Activated CD8-positive, alpha-beta memory T cell treated with anti-CD3 and anti-CD28 coated beads, Interleukin-2, amount 50 U/mL, for 4 hours (primary cell): ENCODE data around the gene PADI6.
"Not testable (repeated sequence)": the region's sequence is repeated elsewhere in the genome, so short reads cannot be mapped to it uniquely, and the experiment has no call there.

Experiments
- DNase-seq: peaks from one replicate; pipeline ENCODE4 v3.0.0-alpha.2; 2020

Gene PADI6

GRCh38 chr1:17405898-17406759 is 34.1 kb downstream of the PADI6 start:
- DNase-seq = peak; percentile 42

DNA sequence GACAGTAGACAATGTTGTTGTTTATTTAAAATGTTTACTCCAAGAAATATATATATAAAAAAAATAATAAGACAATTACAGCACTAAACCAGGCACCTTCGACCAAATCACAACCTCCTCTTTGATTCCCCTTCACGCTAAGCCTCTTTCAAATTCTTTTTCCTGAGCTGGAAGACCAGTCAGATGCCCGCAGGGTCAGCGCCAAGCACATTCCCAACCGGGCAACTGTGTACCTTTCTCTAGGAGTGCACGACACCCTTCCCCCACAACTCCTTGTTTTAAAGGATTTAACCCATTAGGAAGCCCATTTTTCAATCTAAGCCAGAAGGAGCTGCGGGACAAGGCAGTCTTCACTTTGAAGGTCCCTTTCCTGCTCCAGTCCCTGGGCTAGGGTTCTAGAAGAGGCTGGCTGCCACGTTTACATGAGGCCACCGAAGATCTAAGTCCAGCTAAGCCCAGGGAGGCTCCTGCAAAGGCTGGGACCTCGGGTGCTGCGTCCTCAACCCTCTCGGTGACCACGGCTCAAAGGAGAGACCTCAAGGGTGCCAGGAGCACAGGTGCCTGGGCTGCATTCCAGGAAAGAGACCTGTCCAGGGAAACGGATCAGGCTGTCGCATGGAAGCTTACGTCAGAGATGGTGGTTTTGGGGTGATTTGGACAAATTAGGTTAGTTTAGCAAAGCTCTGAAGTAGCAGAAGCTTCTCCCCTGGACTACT is 34.9 kb downstream of the PADI6 start:
- not testable (repeated sequence) for DNase-seq

DNA sequence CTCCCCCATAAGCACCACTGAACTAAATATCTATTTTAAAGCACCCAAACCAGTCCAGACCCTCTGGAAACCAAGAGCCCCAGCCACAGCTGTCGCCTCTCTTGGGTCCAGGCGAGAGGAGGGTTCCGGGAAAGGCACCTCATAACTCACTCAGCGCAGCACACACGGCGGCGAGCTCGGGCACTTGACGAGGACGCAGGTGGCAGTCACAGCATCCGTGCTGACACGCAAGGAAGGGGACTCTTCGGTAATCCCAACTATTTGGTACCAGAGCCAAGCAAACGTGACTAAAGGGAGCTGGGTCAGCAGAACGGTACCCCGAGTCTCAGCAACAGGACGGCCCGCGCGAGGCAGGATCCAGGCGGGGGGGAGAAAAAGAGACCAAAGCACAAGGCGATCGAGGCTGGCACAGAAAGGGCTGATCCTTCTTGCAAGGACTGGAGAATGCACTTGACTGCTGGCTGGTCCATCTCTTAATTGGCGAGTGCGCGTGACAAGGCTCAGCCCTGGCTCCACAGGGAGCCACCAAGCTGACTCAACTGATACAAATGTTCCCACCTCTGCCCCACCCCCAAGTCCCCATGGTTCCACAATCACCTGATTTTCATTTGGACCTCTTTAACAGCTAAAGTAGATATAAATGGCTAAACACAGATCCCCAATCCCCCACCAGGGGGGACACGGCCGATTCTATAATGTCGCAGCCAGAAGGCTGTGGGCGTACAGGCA is 36.0 kb downstream of the PADI6 start:
- DNase-seq = not testable (repeated sequence)

GRCh38 chr1:17409391-17409811 is 37.4 kb downstream of the PADI6 start:
- DNase-seq = no peak

DNA sequence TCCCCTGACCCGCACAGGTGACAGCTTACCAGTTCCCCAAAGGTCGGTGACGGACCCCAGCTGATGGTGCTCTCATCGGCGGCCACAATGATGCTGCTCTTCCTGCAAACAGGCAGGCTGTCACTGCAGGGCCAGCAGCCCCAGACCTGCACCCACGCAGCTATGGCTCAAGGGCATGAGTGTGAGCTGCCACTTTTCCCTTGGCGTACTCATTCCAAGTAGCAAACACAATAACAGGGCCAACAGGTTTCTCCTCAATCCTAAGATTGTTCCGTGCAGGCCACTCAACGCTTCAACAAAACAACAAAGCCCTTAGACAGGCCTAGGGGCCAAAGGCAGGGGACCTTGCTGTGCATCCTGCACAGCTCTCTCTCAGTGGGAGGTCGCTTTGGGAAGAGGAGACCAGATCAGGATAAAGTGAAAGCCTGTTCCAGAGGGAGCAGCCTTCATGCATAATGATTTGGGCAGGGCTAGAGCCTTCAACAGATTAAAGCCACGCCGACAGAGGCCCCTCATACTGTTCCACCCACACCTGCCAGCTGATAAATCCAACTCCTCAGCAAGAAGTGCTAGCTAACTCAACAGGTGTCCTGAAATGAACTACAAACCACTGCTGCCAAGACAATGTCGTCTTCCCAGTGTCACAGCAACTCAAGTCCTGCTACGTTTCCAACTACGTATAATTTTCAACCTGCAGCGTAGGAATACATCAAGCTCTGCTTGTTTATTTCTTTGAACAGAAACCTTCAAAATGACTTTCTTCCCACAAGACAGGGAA is 40.3 kb downstream of the PADI6 start:
- DNase-seq = no peak

DNA sequence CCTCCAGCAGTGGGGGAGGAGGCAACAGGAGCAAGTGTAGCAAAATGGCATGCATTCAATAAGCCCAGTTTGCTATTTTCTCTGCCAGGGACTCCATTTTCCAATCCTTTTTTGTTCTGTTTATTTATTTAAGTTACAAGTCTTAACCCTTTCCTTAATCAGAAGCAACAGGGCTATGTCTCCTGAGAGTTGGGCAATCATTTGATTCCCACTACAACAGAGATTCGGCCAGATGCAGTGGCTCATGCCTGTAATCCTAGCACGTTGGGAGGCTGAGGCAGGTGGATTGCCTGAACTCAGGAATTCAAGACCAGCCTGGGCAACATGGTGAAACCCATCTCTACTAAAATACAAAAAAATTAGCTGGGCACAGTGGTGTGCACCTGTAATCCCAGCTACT is 42.0 kb downstream of the PADI6 start:
- no peak for DNase-seq

GRCh38 chr1:17416389-17416788 is 44.4 kb downstream of the PADI6 start:
- DNase-seq = no peak

GRCh38 chr1:17419626-17420328 is 47.8 kb downstream of the PADI6 start:
- peak; percentile 73 for DNase-seq

DNA sequence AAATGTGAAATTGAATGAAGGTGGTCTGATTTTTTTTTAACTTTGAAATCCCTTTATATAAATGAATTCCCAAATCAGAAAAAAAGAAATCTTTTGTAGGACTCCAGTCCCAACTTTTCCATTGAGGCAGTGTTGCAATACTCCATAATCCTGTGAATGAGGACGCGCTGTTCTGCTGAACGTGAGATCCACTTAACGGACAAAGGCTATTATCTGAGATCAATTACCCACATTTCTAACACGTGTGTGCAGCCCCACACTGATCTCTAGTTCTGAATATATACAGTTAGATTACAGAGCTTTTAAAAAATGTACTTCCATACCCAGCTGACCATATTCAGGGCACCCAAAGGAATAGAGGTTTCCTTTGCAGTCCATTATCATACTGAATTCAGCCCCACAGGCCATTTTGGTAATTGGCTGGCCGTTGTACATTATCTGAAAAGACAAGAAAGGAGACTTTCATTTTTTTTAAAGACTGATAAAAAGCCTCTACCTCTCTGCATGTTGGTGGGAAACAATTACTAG is 48.5 kb downstream of the PADI6 start:
- DNase-seq = no peak

GRCh38 chr1:17422461-17422860 is 50.5 kb downstream of the PADI6 start:
- no peak for DNase-seq

DNA sequence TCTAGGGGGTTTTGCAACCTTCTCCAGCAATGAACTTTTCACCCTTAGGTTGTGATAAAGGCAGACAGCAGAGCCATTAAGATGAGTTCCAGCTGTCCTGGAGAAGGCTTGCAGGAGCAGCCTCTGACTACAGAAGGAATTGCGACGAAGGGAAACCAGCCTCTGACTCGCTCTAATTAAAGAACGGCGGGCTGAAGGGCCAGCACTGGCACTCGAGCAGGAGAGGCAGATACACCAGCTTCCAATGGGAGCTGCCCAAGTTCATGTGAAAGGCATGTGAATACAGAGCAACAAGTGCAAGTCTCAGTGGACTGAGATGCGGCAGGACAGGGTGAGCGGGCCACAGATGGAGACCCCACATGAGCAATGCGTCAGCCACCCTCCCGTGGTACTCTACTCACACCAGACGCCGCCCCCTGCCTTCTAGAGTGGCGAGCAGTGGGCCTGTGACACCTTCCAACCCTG is 51.8 kb downstream of the PADI6 start:
- DNase-seq = no peak

DNA sequence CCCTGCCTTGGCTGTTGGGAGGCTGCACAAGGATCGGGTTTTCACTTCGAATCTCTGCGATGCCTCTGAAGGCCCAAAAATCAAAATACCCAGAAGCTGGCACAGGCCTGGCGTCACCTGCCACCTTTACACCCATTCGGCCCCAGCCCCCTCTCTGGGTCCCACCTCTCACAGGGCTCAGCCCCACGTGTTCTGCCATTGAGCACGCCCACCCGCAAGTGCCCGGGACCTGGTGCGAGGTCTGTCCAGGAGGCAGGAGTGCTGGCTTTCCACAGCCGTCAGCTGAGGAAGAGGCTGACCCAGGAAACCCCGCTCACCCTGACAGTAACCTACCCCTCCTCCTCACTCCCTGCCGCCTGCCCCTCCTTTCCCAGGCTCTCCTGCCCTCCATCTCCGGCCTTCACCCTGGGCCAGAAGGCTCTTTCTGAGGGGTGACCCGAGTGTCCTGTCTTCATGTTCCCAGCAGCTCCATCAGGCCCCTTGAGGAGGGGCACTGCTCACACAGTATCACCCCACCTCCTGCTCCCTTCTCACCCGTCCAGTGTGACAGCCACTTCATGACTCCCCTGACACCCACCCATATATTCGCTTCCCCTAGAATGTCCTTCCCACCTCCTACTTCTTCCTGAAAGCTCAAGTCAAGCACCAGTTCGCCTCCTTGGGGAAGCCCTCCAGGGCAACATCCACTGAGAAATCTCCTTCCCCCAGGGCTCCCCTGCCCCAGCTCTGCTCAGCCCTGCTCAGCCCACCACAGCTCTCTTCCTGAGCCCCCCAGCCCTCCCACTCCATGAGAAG is 54.0 kb downstream of the PADI6 start:
- DNase-seq = no peak

DNA sequence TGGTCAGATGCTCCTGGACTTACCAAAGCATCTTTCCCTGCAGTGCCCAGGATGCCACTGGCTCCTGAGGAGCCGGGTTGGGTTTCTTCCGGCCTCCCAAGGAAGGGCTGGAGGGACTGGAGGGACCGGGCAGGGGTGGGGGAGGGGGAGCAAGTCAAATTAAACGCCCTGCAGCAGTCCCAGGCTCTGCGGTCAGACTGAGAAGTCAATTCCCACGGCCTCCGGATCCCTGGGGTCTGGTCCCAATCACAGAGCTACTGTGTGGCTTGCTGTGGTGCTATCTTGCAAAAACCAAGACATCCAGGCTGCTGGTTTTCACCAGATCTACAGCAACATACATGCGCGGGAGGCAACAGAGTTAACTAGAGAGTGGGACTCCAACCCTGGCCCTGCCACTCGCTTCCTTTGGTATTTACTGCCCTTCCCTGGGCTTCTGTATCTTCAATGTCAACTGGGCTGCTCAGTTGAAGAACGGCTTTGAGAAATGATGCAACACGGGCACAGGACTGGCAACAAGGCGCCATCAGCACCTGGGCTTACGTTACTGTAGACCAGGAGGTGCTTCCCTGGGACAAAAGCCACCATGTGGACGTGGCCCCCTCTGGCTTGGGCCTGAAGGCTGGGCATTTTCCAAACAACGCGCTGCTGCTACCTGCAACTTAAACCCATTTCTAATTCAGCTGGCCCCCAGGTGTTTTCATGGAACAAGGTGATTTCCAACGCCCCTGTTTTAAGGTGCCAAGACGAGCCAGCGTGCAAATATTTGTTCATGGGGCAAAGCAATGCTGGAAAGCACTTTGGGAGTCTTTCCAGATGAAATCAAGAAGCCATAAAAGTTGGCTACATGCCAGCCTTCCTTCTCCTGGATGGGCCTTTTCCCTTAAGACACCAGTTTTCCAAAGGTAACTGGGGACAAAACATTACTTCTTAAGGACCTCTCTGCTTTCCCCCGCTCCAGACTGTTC is 56.0 kb downstream of the PADI6 start:
- no peak for DNase-seq

DNA sequence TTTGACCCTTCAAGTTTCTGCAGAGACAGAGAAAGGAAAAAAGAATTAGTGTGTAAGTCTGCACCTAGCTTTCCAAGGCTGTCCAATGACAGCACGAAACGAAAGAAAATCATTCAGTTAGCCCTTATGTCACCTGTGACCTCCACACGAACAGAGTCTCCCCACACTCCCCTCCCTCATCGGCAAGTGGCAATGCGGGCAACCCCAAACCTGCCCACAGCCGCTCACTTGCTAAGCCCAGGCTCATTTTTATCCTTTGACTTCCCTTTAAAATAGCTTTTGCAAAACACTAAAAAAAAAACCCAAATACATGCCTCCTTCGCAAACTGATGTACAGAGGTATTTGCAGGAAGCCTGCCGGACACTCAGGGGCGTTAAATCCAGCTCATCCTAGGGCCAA is 57.2 kb downstream of the PADI6 start:
- no peak for DNase-seq

GRCh38 chr1:17432412-17432811 is 60.4 kb downstream of the PADI6 start:
- DNase-seq = no peak

DNA sequence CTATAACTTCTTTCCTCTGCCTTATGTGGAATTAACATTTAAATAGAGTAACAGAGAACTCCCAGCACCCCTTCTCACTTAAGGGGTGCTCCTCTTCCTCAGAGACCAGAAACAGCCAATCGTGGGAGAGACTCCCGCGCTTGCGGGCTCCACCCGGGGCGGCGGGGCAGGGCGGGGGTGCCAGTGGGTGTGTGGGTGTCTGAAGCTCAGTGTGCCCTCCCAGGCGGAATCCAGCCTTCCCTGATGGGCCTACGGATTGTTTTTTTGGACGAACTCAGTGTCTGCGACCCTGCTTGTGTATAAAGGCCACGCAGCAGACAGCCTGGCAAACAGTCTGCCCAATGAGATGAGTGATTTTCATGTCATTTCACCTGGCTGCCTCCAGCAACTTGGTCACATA is 61.3 kb downstream of the PADI6 start:
- no peak for DNase-seq

GRCh38 chr1:17434016-17434415 is 62.0 kb downstream of the PADI6 start:
- DNase-seq = no peak

DNA sequence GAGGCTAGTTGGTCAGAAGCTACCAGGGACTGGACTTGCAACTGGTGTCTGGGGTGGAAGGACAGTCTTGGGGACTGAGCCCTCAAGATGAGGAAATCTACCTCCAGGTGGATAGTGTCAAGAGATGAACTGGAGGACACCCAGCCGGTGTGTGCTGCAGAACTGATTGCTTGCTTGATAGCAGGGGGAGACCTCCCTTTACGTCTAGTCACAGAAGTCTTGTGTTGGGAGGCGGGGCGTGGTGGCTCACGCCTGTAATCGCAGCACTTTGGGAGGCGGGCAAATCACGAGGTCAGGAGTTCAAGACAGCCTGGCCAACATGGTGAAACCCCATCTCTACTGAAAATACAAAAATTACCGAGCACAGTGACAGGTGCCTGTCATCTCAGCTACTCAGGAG is 62.6 kb downstream of the PADI6 start:
- no peak for DNase-seq

GRCh38 chr1:17436380-17437174 is 64.6 kb downstream of the PADI6 start:
- DNase-seq = no peak
